Caco-2 (cell line): Measurements from ENCODE around the gene SMG9. TPM values are rescaled to one million over a fixed set of nuclear protein-coding genes. Genes with fewer than 3 reads are reported as not detected.

Experiments used
- BruUV-seq: library from RNA; stranded (reverse); fragments of 400-500 nt; replicated peaks from 2 replicates; lab custom pipeline; 2021; lab: Mats Ljungman, UMichigan
- CTCF ChIA-PET: fragments of 300-600 bp; sonication (Branson Sonifier 250); formaldehyde crosslinking; loops from one replicate; lab custom pipeline; 2022; ENCODE audit warnings: antibody characterized with exemption; lab: Charles Lee
- POLR2A ChIA-PET: fragments of 300-600 bp; sonication (Branson Sonifier 250); formaldehyde crosslinking; loops from one replicate; lab custom pipeline; 2022; ENCODE audit warnings: antibody characterized with exemption; lab: Charles Lee
- DNase-seq, 2 experiments: peaks; one replicate each; pipeline versions ENCODE4 v3.0.0 to v3.0.0-alpha.2; 2020 to 2022
- H3K27me3 ChIP-seq: replicated peaks from 2 replicates; pipeline ENCODE4 v1.6.0; 2011; ENCODE audit warnings: low read length; ENCODE audit not compliant: control insufficient read depth, insufficient read depth
- H3K36me3 ChIP-seq: 2 replicates; pipeline ENCODE4 v1.5.1; 2011; ENCODE audit warnings: low read length; ENCODE audit not compliant: control insufficient read depth, insufficient read depth
- H3K4me1 ChIP-seq: fragments of 250-450 bp; sonication (Bioruptor Pico); 2 replicates; pipeline ENCODE4 v1.5.1; 2020; ENCODE audit warnings: mild to moderate bottlenecking
- H3K4me3 ChIP-seq: 2 replicates; pipeline ENCODE4 v1.5.1; 2011; ENCODE audit warnings: low read depth, mild to moderate bottlenecking, control low read depth, low read length
- H3K9me3 ChIP-seq: fragments of 250-450 bp; sonication (Bioruptor Pico); 2 replicates; pipeline ENCODE4 v1.5.1; 2020; ENCODE audit warnings: mild to moderate bottlenecking, moderate library complexity
- H3K27ac Mint-ChIP-seq: one replicate; pipeline ENCODE4 v1.8.0; 2022; ENCODE audit warnings: mixed read lengths; ENCODE audit not compliant: unreplicated experiment
- H3K27me3 Mint-ChIP-seq: one replicate; pipeline ENCODE4 v1.8.0; 2022; ENCODE audit warnings: mixed read lengths; ENCODE audit not compliant: insufficient read depth, unreplicated experiment
- H3K36me3 Mint-ChIP-seq: one replicate; pipeline ENCODE4 v1.8.0; 2022; ENCODE audit warnings: mild to moderate bottlenecking, mixed read lengths; ENCODE audit not compliant: insufficient read depth, unreplicated experiment
- H3K4me1 Mint-ChIP-seq: one replicate; pipeline ENCODE4 v1.8.0; 2022; ENCODE audit warnings: low read depth, mixed read lengths; ENCODE audit not compliant: unreplicated experiment
- H3K4me3 Mint-ChIP-seq: one replicate; pipeline ENCODE4 v1.8.0; 2022; ENCODE audit warnings: mild to moderate bottlenecking, moderate library complexity, mixed read lengths; ENCODE audit not compliant: unreplicated experiment
- H3K9me3 Mint-ChIP-seq: one replicate; pipeline ENCODE4 v1.8.0; 2022; ENCODE audit warnings: mixed read lengths; ENCODE audit not compliant: unreplicated experiment
- CTCF ChIP-seq, 2 experiments: fragments of 200-600 bp in 1 of 2; IDR thresholded peaks; 1 replicate in 1 of 2; 2 replicates in 1 of 2; pipeline versions ENCODE4 v1.5.1 to v1.8.0; 2011 to 2022; ENCODE audit warnings: antibody characterized with exemption in 1 of 2, control low read depth in 1 of 2, inconsistent platforms in 1 of 2, low read depth in 1 of 2, low read length in 1 of 2, mild to moderate bottlenecking in 1 of 2, moderate library complexity in 1 of 2; ENCODE audit not compliant: insufficient read depth in 1 of 2, severe bottlenecking in 1 of 2, unreplicated experiment in 1 of 2
- intact Hi-C: fragments of 100-400 bp; cut with micrococcal nuclease; formaldehyde crosslinking; loops from one replicate; pipeline ENCODE4 v1.10.0; 2022; ENCODE audit not compliant: unreplicated experiment
- total RNA-seq: library from RNA; stranded (reverse); gene quantifications from 2 replicates; pipeline ENCODE4 v1.2.3, GENCODE V29; 2022

The SMG9 gene
- total RNA-seq, 1 experiment from 2014 or later: 87.6 TPM

- H3K27ac Mint-ChIP-seq: no peak overlapping the region
These were observed 4.8 kb upstream of the SMG9 start for GRCh38 chr19:43759515-43759914.

GRCh38 chr19:43755256-43755801 lies 567 bp upstream of the SMG9 start:
- Histone ChIP-seq H3K27me3 (no peaks in the 10 kb centered on the region), H3K36me3 (no peaks in the 10 kb centered on the region; the same call in 1 of the 2 replicates), H3K9me3 (no peaks in the 10 kb centered on the region), H3K4me3 (peak overlapping the region; percentile 98), H3K4me1 (no peaks in the 10 kb centered on the region)
- CTCF ChIA-PET: interaction anchor here (1.0 to 2.2 kb wide), 3 partner anchors 10 to 87 kb away, joined by 4 to 15 read pairs (median 5); no protein-coding TSS in a partner anchor
- peak; percentile 86 to 87 for DNase-seq
- Mint-ChIP-seq H3K4me1 (peaks cover 5% of the 10 kb centered on the region), H3K4me3 (peak overlapping the region; percentile 97), H3K27ac (peak overlapping the region; percentile 100), H3K9me3 (no peaks in the 10 kb centered on the region), H3K36me3 (peaks cover 32% of the 10 kb centered on the region), H3K27me3 (no peaks in the 10 kb centered on the region)
- TSS peak; percentile 89 for BruUV-seq
- POLR2A ChIA-PET: interaction anchor here (0.6 to 1.3 kb wide), 7 partner anchors 10 to 409 kb away, joined by 3 to 12 read pairs (median 5); partner anchors contain the start of genes ZNF226 and ZNF283
- no peak for TF ChIP-seq CTCF (IDR thresholded peaks at IDR 0.05; ENCODE audit: insufficient read depth in 1 of 2, low read depth in 1 of 2, low read length in 1 of 2, severe bottlenecking in 1 of 2, unreplicated experiment in 1 of 2)
- intact Hi-C loops: no loop called here

More at GRCh38 chr19:43759515-43759914, 4.8 kb upstream of the SMG9 start:
- no peak overlapping the region for H3K4me3 ChIP-seq
- ChIA-PET POLR2A (no interaction called here), CTCF (interaction anchor here (0.7 to 1.4 kb wide), 2 partner anchors 14 to 26 kb away, joined by 3 to 6 read pairs; no protein-coding TSS in a partner anchor)
- no peaks in the 10 kb centered on the region for H3K27me3 ChIP-seq
- DNase-seq: no peak
- Mint-ChIP-seq H3K4me1 (peaks cover under 1% of the 10 kb centered on the region), H3K9me3 (no peaks in the 10 kb centered on the region), H3K36me3 (peaks cover 30% of the 10 kb centered on the region), H3K4me3 (no peak overlapping the region), H3K27me3 (no peaks in the 10 kb centered on the region)
- intact Hi-C loops: no loop called here
- TF ChIP-seq CTCF (IDR thresholded peaks at IDR 0.05; ENCODE audit: insufficient read depth in 1 of 2, low read depth in 1 of 2, low read length in 1 of 2, severe bottlenecking in 1 of 2, unreplicated experiment in 1 of 2): peak; percentile 11 to 12
- no peaks in the 10 kb centered on the region; the same call in 1 of the 2 replicates for H3K4me1 ChIP-seq
- BruUV-seq: no TSS peak
- no peaks in the 10 kb centered on the region for H3K36me3 ChIP-seq
- no peaks in the 10 kb centered on the region for H3K9me3 ChIP-seq

- Mint-ChIP-seq H3K9me3 (no peaks in the 10 kb centered on the region), H3K4me1 (peaks cover 13% of the 10 kb centered on the region), H3K27me3 (no peaks in the 10 kb centered on the region), H3K27ac (peak overlapping the region; percentile 100), H3K4me3 (peak overlapping the region; percentile 97), H3K36me3 (peaks cover 37% of the 10 kb centered on the region)
- ChIA-PET POLR2A (interaction anchor here (0.7 to 1.3 kb wide), 6 partner anchors 8 to 410 kb away, joined by 3 to 12 read pairs (median 6); partner anchors contain the start of genes ZNF226 and ZNF283), CTCF (interaction anchor here (1.0 to 2.2 kb wide), 3 partner anchors 9 to 86 kb away, joined by 4 to 15 read pairs (median 5); no protein-coding TSS in a partner anchor)
- Histone ChIP-seq H3K9me3 (no peaks in the 10 kb centered on the region), H3K4me1 (no peaks in the 10 kb centered on the region), H3K36me3 (no peaks in the 10 kb centered on the region; the same call in 1 of the 2 replicates), H3K27me3 (no peaks in the 10 kb centered on the region), H3K4me3 (peak overlapping the region; percentile 98)
- TF ChIP-seq CTCF (IDR thresholded peaks at IDR 0.05; ENCODE audit: insufficient read depth in 1 of 2, low read depth in 1 of 2, low read length in 1 of 2, severe bottlenecking in 1 of 2, unreplicated experiment in 1 of 2): no peak
- intact Hi-C loops: no loop called here
- BruUV-seq: no TSS peak
- DNase-seq: no peak
These were observed 584 bp downstream of the SMG9 start for GRCh38 chr19:43754253-43754502.
